ENCODE results near the gene ROBO3.

ROBO3 gene

DNA sequence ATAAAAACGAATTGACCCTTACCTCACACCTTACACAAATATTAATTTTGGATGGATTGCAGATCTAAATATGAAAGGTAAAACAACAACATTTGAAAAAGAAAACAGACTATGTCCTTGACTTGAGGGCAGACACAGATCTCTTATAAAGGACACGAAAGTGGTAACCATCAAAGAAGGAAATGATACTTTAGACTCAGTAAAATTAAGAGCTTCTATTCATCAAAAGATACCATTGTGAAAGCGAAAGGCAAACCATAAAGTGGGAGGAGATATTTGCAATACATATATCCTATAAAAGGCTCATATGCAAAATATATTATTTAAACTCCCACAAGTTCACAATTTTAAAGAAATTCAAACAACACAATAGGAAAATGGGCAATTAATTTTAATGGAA, 65.6 kb downstream of the ROBO3 start:
- DNase-seq: no peak
